Kidney glomerular epithelial cell (primary cell): ENCODE data around the gene MAGEL2.
"Not testable (repeated sequence)": the region's sequence is repeated elsewhere in the genome, so short reads cannot be mapped to it uniquely, and the experiment has no call there.

Source experiments
- DNase-seq: peaks from one replicate; lab custom pipeline; 2025; lab: John Stamatoyannopoulos, UW

Gene MAGEL2

DNA sequence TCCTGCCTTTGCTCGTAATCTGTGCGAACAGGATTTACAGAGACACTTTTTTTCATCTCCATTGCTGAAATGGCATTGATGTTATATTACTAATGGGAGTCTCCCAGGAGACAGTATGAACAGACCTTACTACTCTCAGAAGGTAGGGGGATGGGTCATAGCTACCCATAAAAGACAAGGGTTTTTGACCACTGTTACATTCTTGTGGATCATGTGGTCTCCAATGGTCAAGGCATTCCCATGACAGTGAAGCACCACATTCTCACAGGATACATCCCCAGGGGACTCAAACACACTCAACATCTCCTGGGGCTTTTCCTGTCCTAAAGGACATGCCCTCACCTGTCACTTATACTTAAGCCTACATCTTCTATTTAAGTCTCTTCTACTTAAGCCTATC, 41.4 kb downstream of the MAGEL2 start:
- DNase-seq, result no peak

DNA sequence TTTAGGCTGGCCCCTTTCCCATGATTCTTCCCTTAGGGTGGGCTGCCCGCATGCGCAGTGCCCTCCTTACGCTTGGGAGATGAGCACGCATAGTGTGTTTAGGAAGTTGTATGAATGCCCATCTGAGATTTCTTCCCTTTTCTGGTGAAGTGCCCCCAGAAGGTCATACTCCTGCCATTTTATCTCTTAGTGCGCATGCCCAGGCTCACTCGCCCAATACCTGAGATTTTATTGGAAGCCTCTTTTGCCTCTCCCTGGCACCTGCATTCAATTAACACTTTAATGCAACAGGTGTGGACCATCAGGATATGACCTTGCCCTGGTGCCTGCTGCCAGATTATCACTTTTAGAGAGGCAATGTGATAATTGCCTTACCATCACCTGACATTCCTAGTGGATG, 45.5 kb downstream of the MAGEL2 start:
- no peak for DNase-seq

DNA sequence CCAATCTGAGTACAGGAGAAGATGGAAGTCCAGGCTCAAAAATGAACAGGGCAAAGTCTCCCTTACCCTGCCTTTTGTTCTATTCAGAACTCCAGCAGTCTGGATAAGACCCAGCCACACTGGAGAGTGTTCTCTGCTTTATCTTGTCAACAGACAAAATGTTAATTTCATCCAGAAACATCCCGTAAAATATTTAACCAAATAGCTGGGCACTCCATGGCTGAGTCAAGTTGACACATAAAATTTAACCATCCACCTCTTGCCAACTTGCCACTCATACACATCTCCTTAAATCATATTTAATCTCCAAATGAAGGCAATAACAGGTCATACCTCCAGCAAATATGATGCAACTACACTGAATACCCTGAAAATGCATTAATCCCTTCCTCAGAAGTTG, 48.6 kb downstream of the MAGEL2 start:
- DNase-seq, result no peak

- not testable (repeated sequence) for DNase-seq
These were observed 50.4 kb downstream of the MAGEL2 start for GRCh38 chr15:23597278-23597677.

DNA sequence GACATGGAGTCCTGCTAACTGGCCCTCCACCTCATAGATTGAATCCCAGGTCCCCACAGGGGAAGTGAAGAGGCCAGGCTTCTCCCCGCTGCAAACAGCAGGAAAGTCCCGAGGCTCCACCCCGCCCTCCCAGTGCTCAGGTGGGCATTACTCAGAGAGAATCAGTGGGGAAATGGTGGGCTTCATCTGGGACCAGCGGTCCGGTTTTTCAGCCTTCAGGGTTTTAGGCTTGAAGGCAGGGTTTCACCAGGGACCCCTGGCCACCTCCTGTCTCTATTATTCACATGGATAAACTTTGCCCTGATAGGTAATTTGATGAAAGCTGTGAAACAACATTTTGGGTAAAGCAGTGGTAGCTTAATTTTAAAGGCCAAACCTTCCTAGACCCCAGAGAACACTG, 50.9 kb downstream of the MAGEL2 start:
- no peak for DNase-seq

GRCh38 chr15:23595368-23595767, 52.3 kb downstream of the MAGEL2 start:
- no peak for DNase-seq

- DNase-seq, result no peak
These were observed 53.4 kb downstream of the MAGEL2 start for GRCh38 chr15:23594252-23594770.
